Left lung (tissue), 14 donors: ENCODE results near the gene BAHCC1. TPM values are rescaled to one million over a fixed set of nuclear protein-coding genes. Genes with fewer than 3 reads are reported as not detected.

Experiments
- ATAC-seq: fragments of 200-7000 bp; cut with Tn5 transposase; one replicate; pipeline ENCODE4 v1.9.1; 2020; ENCODE audit warnings: moderate library complexity
- DNase-seq, 4 donors: peaks; one replicate each; pipeline ENCODE4 v3.0.0-alpha.2; 2013 to 2020
- H3K27ac ChIP-seq, 2 donors: fragments of 200-600 bp; sonication (generic) in 1 of 2; one replicate each; pipeline versions ENCODE4 v1.5.0 to v1.8.0; 2020 to 2021
- H3K27me3 ChIP-seq, 2 donors: fragments of 200-600 bp; sonication (generic) in 1 of 2; one replicate each; pipeline versions ENCODE4 v1.5.0 to v1.8.0; 2020 to 2021
- H3K36me3 ChIP-seq, 2 donors: fragments of 200-600 bp; sonication (generic) in 1 of 2; one replicate each; pipeline versions ENCODE4 v1.5.0 to v1.8.0; 2020 to 2021
- H3K4me1 ChIP-seq, 2 donors: fragments of 200-600 bp; one replicate each; pipeline ENCODE4 v1.8.0; 2021
- H3K4me3 ChIP-seq, 2 donors: fragments of 200-600 bp; sonication (generic) in 1 of 2; one replicate each; pipeline versions ENCODE4 v1.5.0 to v1.8.0; 2020 to 2021; ENCODE audit warnings: mild to moderate bottlenecking in 1 of 2
- H3K9me3 ChIP-seq, 2 donors: fragments of 200-600 bp; sonication (generic) in 1 of 2; one replicate each; pipeline versions ENCODE4 v1.5.0 to v1.8.0; 2020 to 2021
- CTCF ChIP-seq, 2 donors: fragments of 200-600 bp; sonication (generic) in 1 of 2; IDR thresholded peaks; one replicate each; pipeline versions ENCODE4 v1.5.0 to v1.8.0; 2021; ENCODE audit warnings: antibody characterized with exemption in 2 of 2
- intact Hi-C, 2 donors: fragments of 100-400 bp; cut with DNase I; formaldehyde crosslinking; loops; one replicate each; pipeline versions ENCODE4 v1.11.2 to v1.14.2; 2022
- long read RNA-seq, 12 donors: library from polyadenylated mRNA in 2 of 12; unstranded in 2 of 12; transcript quantifications; one replicate each; pipeline ENCODE4 v2.0.0 and lab custom pipeline, GENCODE V29; 2019 to 2026
- polyA plus RNA-seq, 6 donors: library from polyadenylated mRNA; unstranded; fragments of 120-200 nt; gene quantifications; one replicate each; pipeline ENCODE4 v1.2.1, GENCODE V29; 2013; ENCODE audit not compliant: insufficient read length in 6 of 6
- total RNA-seq, 2 donors: library from RNA; stranded (reverse); fragmentation: NEBNext Ultra II Directional; extraction: Animal tissue kit (Norgen Biotek cat#: 25700); gene quantifications; one replicate each; pipeline ENCODE4 v1.2.1, GENCODE V29; 2021
- donor health status: DM: no; HTN: yes; CAD: no.
- donor health status: DM: no; HTN: no; CAD: no.

The BAHCC1 gene
- total RNA-seq (10 to 100 TPM; 13.6 to 19.8 TPM), polyA plus RNA-seq (10 to 100 TPM; 15.8 to 28.5 (median 23.6) TPM)
- long read RNA-seq, donor 1, partial matches to known transcripts, result 6 of 9 reads
- long read RNA-seq, donor 1, other reads (novel, unspliced or antisense), result 0 of 9 reads
- long read RNA-seq, donor 2, partial matches to known transcripts, result 4,936 of 5,020 reads
- long read RNA-seq, donor 2, other reads (novel, unspliced or antisense), result 80 of 5,020 reads
- long read RNA-seq, donor 3, partial matches to known transcripts, result 0 of 1 reads
- long read RNA-seq, donor 3, other reads (novel, unspliced or antisense), result 0 of 1 reads
- long read RNA-seq, donor 4, partial matches to known transcripts, result 1 of 1 reads
- long read RNA-seq, donor 4, other reads (novel, unspliced or antisense), result 0 of 1 reads
- long read RNA-seq, donor 5, partial matches to known transcripts, result 8 of 12 reads
- long read RNA-seq, donor 5, other reads (novel, unspliced or antisense), result 0 of 12 reads
- long read RNA-seq, donor 6, partial matches to known transcripts, result 0 of 2 reads
- long read RNA-seq, donor 6, other reads (novel, unspliced or antisense), result 0 of 2 reads
- long read RNA-seq, donor 7, result 0 reads
- long read RNA-seq, donor 8, partial matches to known transcripts, result 0 of 1 reads
- long read RNA-seq, donor 8, other reads (novel, unspliced or antisense), result 0 of 1 reads
- long read RNA-seq, donor 9, result 0 reads
- long read RNA-seq, donor 10, partial matches to known transcripts, result 0 of 2 reads
- long read RNA-seq, donor 10, other reads (novel, unspliced or antisense), result 1 of 2 reads
- long read RNA-seq, donor 11, result 0 reads
- long read RNA-seq, donor 12, partial matches to known transcripts, result 0 of 2 reads
- long read RNA-seq, donor 12, other reads (novel, unspliced or antisense), result 0 of 2 reads

GRCh38 chr17:81394921-81395599, at the start of gene BAHCC1:
TSS of gene BAHCC1 (plus strand) at chr17:81395457. CDS start at chr17:81399740, 4,283 bp downstream.
- ATAC-seq (peak; percentile 79), DNase-seq (peak; percentile 99 to 100 (median 100))
- Histone ChIP-seq H3K9me3 (no peaks in the 10 kb centered on the region), H3K27ac (peak within 1 kb of the TSS; percentile 93), H3K4me1 (peaks cover 21 to 79% of the 10 kb centered on the region in 2 donors), H3K36me3 (no peaks in the 10 kb centered on the region), H3K4me3 (peak within 1 kb of the TSS; percentile 45 to 72), H3K27me3 (peaks cover 0 to 91% of the 10 kb centered on the region in 2 donors)
- TF ChIP-seq CTCF (IDR thresholded peaks at IDR 0.05), result no peak
- intact Hi-C loops, result loop anchor here (5.0 to 10.0 kb wide), 2 partner anchors 90 to 117 kb away; partner anchors contain the start of gene ACTG1 (in 1 of the 2)

- Histone ChIP-seq H3K27me3 (peaks cover 0 to 65% of the 10 kb centered on the region in 2 donors), H3K36me3 (no peaks in the 10 kb centered on the region), H3K4me3 (peak overlapping the region; percentile 58 to 86), H3K9me3 (no peaks in the 10 kb centered on the region), H3K27ac (peak overlapping the region; percentile 83 to 91), H3K4me1 (peaks cover 10 to 62% of the 10 kb centered on the region in 2 donors)
- intact Hi-C loops, result no loop called here
- DNase-seq (peak; percentile 98 to 99 (median 99)), ATAC-seq (peak; percentile 81)
- TF ChIP-seq CTCF (IDR thresholded peaks at IDR 0.05), result no peak
Observed at GRCh38 chr17:81346090-81346907, 49.0 kb upstream of the BAHCC1 start.

- intact Hi-C loops, result no loop called here
- no peak for TF ChIP-seq CTCF (IDR thresholded peaks at IDR 0.05)
Observed at GRCh38 chr17:81346908-81347349, 48.3 kb upstream of the BAHCC1 start.

GRCh38 chr17:81347437-81347836, 47.8 kb upstream of the BAHCC1 start:
- intact Hi-C loops, result no loop called here
- ATAC-seq, result no peak

More at GRCh38 chr17:81346908-81347349, 48.3 kb upstream of the BAHCC1 start:
- Histone ChIP-seq H3K4me3 (peak overlapping the region; percentile 58 to 86), H3K27me3 (peaks cover 0 to 59% of the 10 kb centered on the region in 2 donors), H3K27ac (peak overlapping the region; percentile 80 to 83), H3K9me3 (no peaks in the 10 kb centered on the region), H3K4me1 (peaks cover 4 to 56% of the 10 kb centered on the region in 2 donors), H3K36me3 (no peaks in the 10 kb centered on the region)
- ATAC-seq (no peak), DNase-seq (no peak)

More at GRCh38 chr17:81347437-81347836, 47.8 kb upstream of the BAHCC1 start:
- peaks cover 3 to 51% of the 10 kb centered on the region in 2 donors for H3K4me1 ChIP-seq
- H3K27ac ChIP-seq, result no peak overlapping the region
- DNase-seq, result no peak
- H3K36me3 ChIP-seq, result no peaks in the 10 kb centered on the region
- no peaks in the 10 kb centered on the region for H3K9me3 ChIP-seq
- no peak overlapping the region for H3K4me3 ChIP-seq
- TF ChIP-seq CTCF (IDR thresholded peaks at IDR 0.05), result no peak
- peaks cover 0 to 54% of the 10 kb centered on the region in 2 donors for H3K27me3 ChIP-seq
